ENCODE data around the gene SPATA17.

SPATA17 gene

GRCh38 chr1:217856342-217857034 is 225.3 kb downstream of the SPATA17 start:
- DNase-seq, result no peak

GRCh38 chr1:217857061-217857460 is 225.9 kb downstream of the SPATA17 start:
- DNase-seq, result no peak

GRCh38 chr1:217861658-217862057 is 230.5 kb downstream of the SPATA17 start:
- no peak for DNase-seq

- no peak for DNase-seq
These were observed 236.4 kb downstream of the SPATA17 start for GRCh38 chr1:217867446-217867995.

GRCh38 chr1:217871955-217872354 is 240.8 kb downstream of the SPATA17 start:
- DNase-seq, result no peak

GRCh38 chr1:217875229-217875628 is 244.1 kb downstream of the SPATA17 start:
- no peak for DNase-seq

- no peak for DNase-seq
These were observed 245.3 kb downstream of the SPATA17 start for GRCh38 chr1:217876401-217876800.

GRCh38 chr1:217876896-217877295 is 245.8 kb downstream of the SPATA17 start:
- DNase-seq, result no peak

GRCh38 chr1:217881131-217881543 is 250.0 kb downstream of the SPATA17 start:
- DNase-seq, result no peak

- DNase-seq, result no peak
These were observed 250.6 kb downstream of the SPATA17 start for GRCh38 chr1:217881607-217882332.

GRCh38 chr1:217885181-217885580 is 254.0 kb downstream of the SPATA17 start:
- DNase-seq, result no peak

GRCh38 chr1:217888328-217888727 is 257.2 kb downstream of the SPATA17 start:
- no peak for DNase-seq

- no peak for DNase-seq
These were observed 258.3 kb downstream of the SPATA17 start for GRCh38 chr1:217889401-217889800.

GRCh38 chr1:217891966-217892365 is 260.8 kb downstream of the SPATA17 start:
- DNase-seq, result no peak

- DNase-seq, result no peak
These were observed 261.6 kb downstream of the SPATA17 start for GRCh38 chr1:217892750-217893149.

GRCh38 chr1:217895841-217896240 is 264.7 kb downstream of the SPATA17 start:
- no peak for DNase-seq

GRCh38 chr1:217896490-217896889 is 265.3 kb downstream of the SPATA17 start:
- DNase-seq, result no peak

GRCh38 chr1:217897100-217897499 is 266.0 kb downstream of the SPATA17 start:
- DNase-seq, result no peak

- no peak for DNase-seq
These were observed 268.5 kb downstream of the SPATA17 start for GRCh38 chr1:217899614-217900013.

GRCh38 chr1:217907504-217907903 is 276.4 kb downstream of the SPATA17 start:
- peak in 1 of 5 experiments; percentile 14 for DNase-seq

GRCh38 chr1:217910203-217910602 is 279.1 kb downstream of the SPATA17 start:
- DNase-seq, result no peak

- DNase-seq, result no peak
These were observed 279.7 kb downstream of the SPATA17 start for GRCh38 chr1:217910791-217911320.

- no peak for DNase-seq
These were observed 280.8 kb downstream of the SPATA17 start for GRCh38 chr1:217911908-217912307.

Measured in T-helper 2 cell (primary cell).